Amniotic stem cell (primary cell): ENCODE measurements around the gene FAM131C.
"Not testable (repeated sequence)": the region's sequence is repeated elsewhere in the genome, so short reads cannot be mapped to it uniquely, and the experiment has no call there.

Experiments
- DNase-seq: peaks from one replicate; lab custom pipeline; 2025; lab: John Stamatoyannopoulos, UW

The FAM131C gene

GRCh38 chr1:16033103-16033632 lies 40.3 kb downstream of the FAM131C start:
- DNase-seq, result not testable (repeated sequence)

DNA sequence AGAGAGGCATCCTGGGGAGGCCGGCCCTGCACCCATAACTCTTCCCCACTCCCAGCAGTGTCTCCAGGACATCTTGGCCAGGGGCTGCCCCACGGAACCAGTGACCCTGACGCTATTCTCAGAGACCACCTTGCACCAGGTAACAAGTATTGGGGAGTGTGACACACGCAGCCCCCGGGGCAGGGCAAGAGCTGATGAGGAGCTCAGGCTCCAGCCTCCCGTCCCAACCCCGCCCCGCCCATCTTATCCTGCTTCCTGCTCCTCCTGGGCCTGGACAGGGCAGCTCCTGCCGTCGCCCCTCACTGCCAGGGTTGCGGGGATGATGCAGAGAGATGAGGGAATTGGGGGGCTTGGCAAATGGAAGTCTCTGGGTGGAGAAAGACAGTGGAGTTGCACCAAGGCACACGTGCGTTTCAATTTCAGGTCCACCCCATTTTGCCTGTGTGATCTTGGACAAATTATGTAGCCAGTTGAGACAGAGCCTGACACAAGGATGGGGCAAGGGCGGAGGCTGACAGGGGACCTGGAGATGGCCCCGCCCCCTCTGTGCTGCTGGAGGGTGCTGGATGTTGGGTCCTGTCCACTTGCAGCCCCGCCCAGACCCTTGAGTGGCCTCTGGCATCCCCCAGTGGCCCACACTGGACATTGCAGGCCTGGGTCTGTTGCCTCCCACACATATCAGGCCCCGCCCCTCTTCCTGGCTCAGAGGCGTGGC lies 40.9 kb downstream of the FAM131C start:
- DNase-seq, result peak; percentile 20

GRCh38 chr1:16031551-16031950 lies 41.9 kb downstream of the FAM131C start:
- no peak for DNase-seq

DNA sequence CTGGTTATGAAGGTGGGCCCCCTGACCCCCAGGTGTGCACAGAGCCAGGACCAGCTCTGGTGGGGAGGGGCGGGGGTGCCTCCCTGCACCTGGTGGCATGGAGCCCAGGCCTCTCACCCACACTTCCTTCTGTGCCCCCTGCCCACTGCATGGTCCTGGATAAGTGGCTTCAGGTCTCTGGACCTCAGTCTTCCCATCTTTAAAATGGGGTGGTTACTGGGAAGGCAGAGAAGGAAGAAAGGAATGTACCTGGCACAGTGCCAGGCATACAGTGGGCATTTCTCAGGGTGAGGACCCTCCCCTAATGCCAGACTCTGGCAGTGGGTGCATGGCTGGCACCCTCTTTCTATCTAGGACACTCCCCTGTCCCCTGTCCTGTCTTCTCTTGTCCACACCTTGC lies 44.2 kb downstream of the FAM131C start:
- DNase-seq, result no peak

DNA sequence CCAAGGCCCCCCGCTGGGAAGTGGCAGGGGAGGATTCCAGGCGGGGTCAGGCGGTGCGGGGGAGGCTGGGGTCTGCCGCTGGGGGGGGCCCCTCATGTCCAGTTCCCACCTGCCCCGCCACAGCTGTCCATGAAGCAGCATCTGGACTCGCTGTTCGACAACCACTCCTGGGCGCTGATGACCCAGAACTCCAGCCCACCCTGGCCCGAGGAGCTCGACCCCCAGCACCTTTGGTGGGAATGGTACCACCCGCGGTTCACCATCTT lies 44.5 kb downstream of the FAM131C start:
- not testable (repeated sequence) for DNase-seq

DNA sequence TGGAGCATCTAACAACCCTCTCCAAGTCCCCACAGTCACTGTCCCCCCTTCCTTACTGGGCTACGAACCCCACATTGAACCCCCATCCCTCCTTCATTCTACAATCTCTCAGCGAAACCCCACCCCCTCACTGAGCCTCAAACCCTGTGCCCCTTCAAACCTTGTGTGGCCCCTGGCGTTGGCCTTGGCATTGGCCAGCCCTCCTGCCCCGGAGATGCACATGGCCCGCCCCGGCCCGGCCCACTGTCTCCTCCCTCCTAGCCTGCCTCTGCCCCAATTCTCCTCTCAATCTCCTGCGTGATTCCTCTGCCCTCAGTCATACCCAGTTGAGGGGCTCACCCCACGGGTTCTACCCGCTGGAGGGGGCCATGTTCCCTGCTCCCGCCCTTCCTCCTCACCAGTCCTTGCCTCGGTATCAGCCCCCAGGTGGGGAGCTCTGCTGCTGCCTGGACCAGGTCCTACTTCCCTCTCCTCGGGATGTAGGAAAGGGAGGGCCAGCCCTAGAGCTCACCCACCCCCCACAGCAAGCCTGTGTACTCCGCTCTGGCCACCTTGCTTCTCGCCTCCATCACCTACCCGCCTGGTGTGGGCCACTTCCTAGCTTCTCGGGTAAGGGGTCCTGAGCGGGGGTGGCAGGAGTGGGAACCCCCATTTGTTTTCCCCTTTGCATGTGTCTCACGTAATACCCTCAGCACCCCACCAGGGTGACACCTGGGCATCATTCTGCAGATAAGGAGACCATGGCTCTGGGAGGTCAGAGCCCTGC lies 45.0 kb downstream of the FAM131C start:
- DNase-seq, result no peak

- no peak for DNase-seq
These were observed 46.5 kb downstream of the FAM131C start for GRCh38 chr1:16026723-16027484.

DNA sequence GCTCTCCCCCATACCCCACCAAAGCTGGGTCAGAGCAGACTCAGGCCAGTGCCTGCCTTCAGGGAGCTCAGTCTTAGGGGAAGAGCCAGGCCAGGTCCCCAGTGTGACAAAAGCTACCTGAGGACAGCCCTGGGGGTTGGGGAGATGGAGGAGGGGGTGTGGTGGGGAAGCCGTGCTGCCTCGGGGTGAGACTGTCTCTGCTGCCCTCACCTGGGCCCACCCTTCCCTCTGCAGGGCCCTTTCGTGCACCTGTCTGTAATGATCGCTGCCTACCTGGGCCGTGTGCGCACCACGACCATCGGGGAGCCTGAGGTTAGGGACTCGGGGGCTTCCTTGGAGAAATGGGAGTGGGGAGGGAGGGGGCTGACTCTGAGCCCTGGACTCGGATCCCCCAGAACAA lies 47.1 kb downstream of the FAM131C start:
- not testable (repeated sequence) for DNase-seq

GRCh38 chr1:16023050-16023653 lies 50.3 kb downstream of the FAM131C start:
- DNase-seq, result no peak

DNA sequence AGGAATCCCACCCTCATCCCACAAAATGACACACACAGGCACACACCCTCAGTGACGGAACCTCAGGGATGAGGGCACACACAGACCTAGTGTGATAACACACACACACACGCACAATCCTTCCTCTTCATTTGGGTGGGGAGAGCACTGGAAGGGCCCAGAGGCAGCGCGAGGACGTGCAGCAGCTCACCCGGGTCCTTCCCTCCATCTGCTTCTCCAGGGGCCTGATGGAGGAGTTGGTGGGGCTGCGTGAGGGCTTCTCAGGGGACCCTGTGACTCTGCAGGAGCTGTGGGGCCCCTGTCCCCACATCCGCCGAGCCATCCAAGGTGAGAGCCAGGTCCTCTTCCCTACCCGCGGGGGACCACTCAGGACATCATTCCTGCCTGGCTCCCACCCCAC lies 51.1 kb downstream of the FAM131C start:
- no peak for DNase-seq

- no peak for DNase-seq
These were observed 51.8 kb downstream of the FAM131C start, which contains the start of gene CLCNKA for GRCh38 chr1:16021681-16022080. TSS of gene CLCNKA (plus strand) at chr1:16022036. CDS start at chr1:16022620, 584 bp downstream.

DNA sequence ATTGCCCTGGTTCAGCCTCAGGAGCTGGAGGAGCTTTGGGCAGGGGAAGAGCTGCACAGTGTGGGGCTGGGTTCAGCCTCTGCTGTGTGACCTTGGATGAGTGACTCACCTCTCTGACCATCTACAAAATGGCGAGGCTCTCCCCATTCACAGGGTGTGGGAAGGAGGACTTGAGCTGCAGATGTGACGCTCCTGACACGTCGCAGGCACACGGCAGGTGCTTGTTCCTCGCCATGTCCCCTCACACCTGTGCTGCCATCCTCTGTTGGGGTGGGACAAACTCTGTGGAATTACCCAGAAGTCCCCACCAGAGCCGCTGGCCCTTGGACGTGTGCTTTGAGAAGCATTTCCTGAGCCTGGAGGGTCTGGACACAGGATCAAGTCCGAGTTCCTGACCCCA lies 52.6 kb downstream of the FAM131C start:
- not testable (repeated sequence) for DNase-seq

- no peak for DNase-seq
These were observed 53.1 kb downstream of the FAM131C start for GRCh38 chr1:16020325-16020724.

DNA sequence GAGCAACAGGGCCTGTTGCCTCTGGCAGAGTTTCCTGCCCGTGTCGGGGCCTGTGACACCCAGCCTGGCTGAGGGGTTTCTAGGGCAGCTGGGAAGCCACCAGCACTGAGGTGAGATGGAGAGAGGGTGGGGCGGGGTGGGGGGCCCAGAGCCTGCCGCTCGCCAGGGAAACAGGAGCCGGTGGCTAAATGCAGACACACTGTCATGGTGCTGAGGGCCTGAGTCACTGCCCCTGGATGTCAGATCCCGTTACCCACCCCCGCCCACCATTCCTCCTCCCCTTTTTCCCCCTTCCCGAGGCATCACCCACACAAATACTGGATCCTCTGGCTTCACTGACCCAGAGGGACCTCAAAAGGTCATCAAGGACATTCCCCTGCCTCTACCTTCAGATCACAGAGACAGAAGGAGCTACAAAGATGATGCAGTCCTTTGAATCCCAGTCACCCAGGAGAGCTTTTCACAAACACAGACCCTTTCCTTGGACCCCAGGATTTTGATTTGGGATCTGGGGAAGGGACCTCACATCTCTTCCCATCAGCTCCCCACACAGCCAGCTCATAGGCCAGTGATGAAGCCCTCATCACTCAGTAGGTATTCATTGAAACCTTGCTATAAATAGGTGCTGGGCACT lies 53.7 kb downstream of the FAM131C start:
- no peak for DNase-seq

GRCh38 chr1:16018749-16019643 lies 54.5 kb downstream of the FAM131C start:
- no peak for DNase-seq

DNA sequence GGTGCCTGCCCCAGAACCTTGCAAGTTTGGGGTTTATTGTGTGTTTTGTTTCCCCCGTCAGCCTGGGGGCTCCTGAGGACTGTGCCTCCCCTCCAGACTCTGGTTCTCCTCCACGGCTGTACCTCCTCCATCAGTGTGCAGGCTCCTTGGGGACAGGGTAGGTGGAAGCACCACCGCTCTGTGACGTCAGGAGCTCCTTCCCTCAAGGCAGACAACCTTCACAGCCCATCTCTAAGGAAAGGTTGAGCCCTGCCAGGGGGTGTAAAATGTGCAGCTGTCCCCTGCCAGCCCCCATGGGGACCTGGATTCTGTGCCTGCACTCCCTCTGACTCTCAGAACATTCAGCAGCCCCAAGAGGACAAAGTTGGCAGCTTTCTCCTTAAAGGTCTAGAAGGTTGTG lies 55.1 kb downstream of the FAM131C start:
- DNase-seq, result no peak

- DNase-seq, result peak; percentile 53
These were observed 55.8 kb downstream of the FAM131C start, which contains the start of gene HSPB7 for GRCh38 chr1:16017461-16018303. TSS of gene HSPB7 (minus strand) at chr1:16018043. CDS start at chr1:16017963, 80 bp downstream.

DNA sequence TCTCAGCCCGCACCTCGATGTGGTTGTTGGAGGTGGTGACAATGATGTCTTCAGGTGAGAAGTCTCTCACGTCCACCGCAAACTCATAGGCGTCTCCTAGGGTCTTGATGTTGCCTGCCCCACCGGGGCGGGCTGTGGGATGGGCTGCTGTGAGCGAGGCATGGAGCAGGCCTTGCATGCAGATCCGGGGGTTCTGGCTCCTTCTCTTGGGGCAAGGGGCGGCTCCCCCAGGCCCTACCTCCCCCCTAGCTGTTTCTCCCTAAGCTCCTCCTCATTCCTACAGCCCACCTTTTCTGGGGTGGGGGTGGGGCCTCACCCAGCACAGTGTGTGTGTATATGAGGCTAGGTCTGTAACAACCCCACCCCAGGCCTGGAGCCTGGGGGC lies 56.4 kb downstream of the FAM131C start:
- DNase-seq, result no peak
